Measurements from ENCODE around the gene GMPR2. TPM values are rescaled to one million over a fixed set of nuclear protein-coding genes. Genes with fewer than 3 reads are reported as not detected.
A peak's percentile ranks its signal among the peaks of the same experiment; 100 is the strongest.
"Not testable (repeated sequence)": the region's sequence is repeated elsewhere in the genome, so short reads cannot be mapped to it uniquely, and the experiment has no call there.

The GMPR2 gene
- total RNA-seq, 1 experiment from 2014 or later, result 81.6 TPM

GRCh38 chr14:24233538-24233866 lies 773 bp downstream of the GMPR2 start:
- peak overlapping the region; percentile 87 for H3K4me3 ChIP-seq (ENCODE audit: insufficient read depth, low read depth, low read length)
- DNase-seq, result no peak
- peaks cover 10% of the 10 kb centered on the region for H3K36me3 ChIP-seq (replicated peaks; ENCODE audit: control insufficient read depth, insufficient read depth, low read length)
- H3K27me3 ChIP-seq (ENCODE audit: control insufficient read depth, insufficient read depth, low read length), result no peaks in the 10 kb centered on the region

DNA sequence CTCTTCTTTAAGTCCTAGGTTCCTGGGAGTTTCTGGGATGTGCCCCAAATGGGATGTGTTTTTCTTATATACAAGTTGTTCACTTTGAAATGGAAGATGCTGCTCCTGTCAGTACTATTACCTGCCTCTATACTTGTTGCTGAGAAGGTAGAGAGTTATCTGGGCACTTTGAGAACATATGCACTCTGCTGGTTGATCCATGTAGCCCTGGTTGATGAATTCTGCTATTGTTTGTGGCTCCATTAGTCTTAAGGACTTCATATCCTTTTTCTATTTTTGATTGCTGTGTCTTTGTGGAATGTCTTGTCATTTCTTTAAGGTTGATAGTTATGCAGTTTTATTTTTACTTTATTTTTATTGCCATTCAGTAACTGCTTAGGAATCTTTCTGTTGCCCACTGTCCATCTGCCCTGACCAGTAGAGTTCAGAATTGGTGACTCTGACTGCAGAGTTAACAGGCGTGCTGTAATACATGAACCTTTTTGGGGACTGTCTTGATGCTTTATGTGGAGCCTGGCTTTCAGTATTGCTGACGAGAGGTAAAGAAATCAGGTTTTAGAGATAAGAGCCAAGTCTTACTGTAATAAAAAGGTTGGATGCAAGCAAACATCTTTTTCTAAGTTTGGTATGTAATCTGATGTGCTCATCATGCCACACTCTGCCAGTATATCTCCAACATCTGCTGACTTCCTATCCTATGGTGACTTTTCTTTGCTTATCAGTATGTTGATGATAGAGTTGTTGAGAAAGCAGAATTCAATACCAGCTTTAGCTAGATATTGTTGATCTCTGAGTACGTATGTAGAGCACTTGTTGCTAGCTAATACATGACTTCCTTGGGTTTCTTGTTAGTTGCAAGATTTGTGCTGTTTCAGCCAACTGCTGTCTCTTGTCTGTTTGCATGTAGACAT lies 1.6 kb downstream of the GMPR2 start:
- DNase-seq, result no peak
- Histone ChIP-seq H3K36me3 (replicated peaks; ENCODE audit: control insufficient read depth, insufficient read depth, low read length) (peaks cover 13% of the 10 kb centered on the region), H3K4me3 (ENCODE audit: insufficient read depth, low read depth, low read length) (no peak overlapping the region), H3K27me3 (ENCODE audit: control insufficient read depth, insufficient read depth, low read length) (no peaks in the 10 kb centered on the region)

- Histone ChIP-seq H3K27me3 (ENCODE audit: control insufficient read depth, insufficient read depth, low read length) (no peaks in the 10 kb centered on the region), H3K4me3 (ENCODE audit: insufficient read depth, low read depth, low read length) (no peak overlapping the region), H3K36me3 (replicated peaks; ENCODE audit: control insufficient read depth, insufficient read depth, low read length) (peaks cover 28% of the 10 kb centered on the region)
- no peak for DNase-seq
Measured at GRCh38 chr14:24235804-24236688, 3.3 kb downstream of the GMPR2 start.

DNA sequence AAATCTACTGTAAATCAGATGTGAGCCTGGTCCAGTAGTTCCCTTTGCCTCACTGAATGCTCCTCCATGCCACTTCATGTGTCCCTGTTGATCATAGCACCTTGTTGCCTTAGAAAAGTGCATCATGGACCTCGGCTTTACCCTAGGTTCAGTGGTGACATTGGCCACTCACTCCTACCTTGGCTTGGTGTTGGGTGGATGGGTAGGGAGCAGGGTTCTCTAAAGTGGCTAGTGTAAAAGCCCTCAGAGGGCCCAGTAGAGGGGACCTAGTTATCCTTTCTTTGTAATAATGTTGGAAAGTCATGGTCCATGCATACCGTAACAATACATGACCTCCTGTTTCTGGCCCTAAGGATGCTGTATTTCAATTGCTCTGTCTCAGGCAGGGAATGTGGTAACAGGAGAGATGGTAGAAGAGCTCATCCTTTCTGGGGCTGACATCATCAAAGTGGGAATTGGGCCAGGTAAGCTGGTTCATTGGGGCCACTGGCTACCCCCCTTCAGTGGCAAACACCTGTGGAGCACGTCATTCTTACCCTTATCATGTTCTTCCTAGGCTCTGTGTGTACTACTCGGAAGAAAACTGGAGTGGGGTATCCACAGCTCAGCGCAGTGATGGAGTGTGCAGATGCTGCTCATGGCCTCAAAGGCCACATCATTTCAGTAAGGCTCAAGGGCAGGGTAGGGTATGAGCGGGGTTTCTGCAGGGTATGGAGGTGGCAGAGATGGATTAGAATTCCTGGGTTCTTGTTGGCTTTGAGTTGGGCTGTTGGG lies 4.1 kb downstream of the GMPR2 start:
- Histone ChIP-seq H3K4me3 (ENCODE audit: insufficient read depth, low read depth, low read length) (no peak overlapping the region), H3K36me3 (replicated peaks; ENCODE audit: control insufficient read depth, insufficient read depth, low read length) (peaks cover 28% of the 10 kb centered on the region), H3K27me3 (ENCODE audit: control insufficient read depth, insufficient read depth, low read length) (no peaks in the 10 kb centered on the region)
- no peak for DNase-seq

DNA sequence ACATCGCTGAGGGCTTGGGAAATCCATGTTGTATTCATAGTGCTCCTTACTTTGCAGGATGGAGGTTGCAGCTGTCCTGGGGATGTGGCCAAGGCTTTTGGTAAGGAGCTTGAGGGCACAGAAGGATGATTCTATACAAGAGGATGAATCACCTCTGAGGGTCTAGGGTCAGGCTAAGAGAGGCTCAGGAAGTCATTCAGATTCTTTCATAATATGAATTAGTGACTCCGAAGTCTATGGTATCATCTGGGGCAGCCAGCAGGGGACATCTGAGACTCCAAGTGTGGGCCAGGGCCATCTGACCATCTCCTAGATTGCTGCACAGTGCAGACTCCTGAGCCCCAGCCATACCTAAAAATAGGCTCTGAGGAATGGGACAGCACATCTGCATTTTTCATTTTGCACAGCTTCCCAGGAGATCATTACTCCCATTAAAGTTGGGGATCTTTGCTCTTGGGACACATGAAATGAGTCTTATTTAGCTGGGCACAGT lies 4.8 kb downstream of the GMPR2 start:
- Histone ChIP-seq H3K27me3 (ENCODE audit: control insufficient read depth, insufficient read depth, low read length) (no peaks in the 10 kb centered on the region), H3K36me3 (replicated peaks; ENCODE audit: control insufficient read depth, insufficient read depth, low read length) (peaks cover 28% of the 10 kb centered on the region), H3K4me3 (ENCODE audit: insufficient read depth, low read depth, low read length) (no peak overlapping the region)
- DNase-seq, result no peak

GRCh38 chr14:24238123-24238522 lies 5.4 kb downstream of the GMPR2 start:
- Histone ChIP-seq H3K27me3 (ENCODE audit: control insufficient read depth, insufficient read depth, low read length) (no peaks in the 10 kb centered on the region), H3K36me3 (replicated peaks; ENCODE audit: control insufficient read depth, insufficient read depth, low read length) (peaks cover 28% of the 10 kb centered on the region), H3K4me3 (ENCODE audit: insufficient read depth, low read depth, low read length) (no peak overlapping the region)
- no peak for DNase-seq

DNA sequence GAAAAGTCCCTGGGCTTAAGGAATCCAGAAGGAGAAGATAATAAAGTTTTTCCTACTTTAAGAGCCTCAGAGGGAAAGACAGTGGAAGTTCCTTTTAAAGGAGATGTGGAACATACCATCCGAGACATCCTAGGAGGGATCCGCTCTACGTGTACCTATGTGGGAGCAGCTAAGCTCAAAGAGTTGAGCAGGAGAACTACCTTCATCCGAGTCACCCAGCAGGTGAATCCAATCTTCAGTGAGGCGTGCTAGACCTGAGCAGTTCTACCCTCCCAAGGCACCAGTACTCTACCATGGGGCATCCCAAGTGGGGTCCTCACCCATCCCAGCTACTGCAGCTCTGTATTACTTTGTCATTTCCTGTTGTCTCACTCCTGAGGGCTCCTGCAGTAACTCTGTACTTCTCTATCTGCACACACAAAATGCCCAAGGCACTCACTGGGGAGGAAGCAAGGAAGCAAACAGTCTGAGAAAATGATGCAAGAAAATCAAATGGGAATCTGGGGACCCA lies 5.9 kb downstream of the GMPR2 start:
- DNase-seq, result no peak
- H3K36me3 ChIP-seq (replicated peaks; ENCODE audit: control insufficient read depth, insufficient read depth, low read length), result peaks cover 28% of the 10 kb centered on the region
- no peak overlapping the region for H3K4me3 ChIP-seq (ENCODE audit: insufficient read depth, low read depth, low read length)
- H3K27me3 ChIP-seq (ENCODE audit: control insufficient read depth, insufficient read depth, low read length), result no peaks in the 10 kb centered on the region; the same call in 1 of the 2 replicates

GRCh38 chr14:24240110-24240918 lies 7.6 kb downstream of the GMPR2 start:
- H3K4me3 ChIP-seq (ENCODE audit: insufficient read depth, low read depth, low read length), result no peak overlapping the region
- peaks cover 28% of the 10 kb centered on the region for H3K36me3 ChIP-seq (replicated peaks; ENCODE audit: control insufficient read depth, insufficient read depth, low read length)
- no peaks in the 10 kb centered on the region; the same call in 1 of the 2 replicates for H3K27me3 ChIP-seq (ENCODE audit: control insufficient read depth, insufficient read depth, low read length)
- no peak for DNase-seq

GRCh38 chr14:24241829-24242443 lies 9.2 kb downstream of the GMPR2 start:
- Histone ChIP-seq H3K4me3 (ENCODE audit: insufficient read depth, low read depth, low read length) (peak overlapping the region; percentile 75), H3K27me3 (ENCODE audit: control insufficient read depth, insufficient read depth, low read length) (no peaks in the 10 kb centered on the region; the same call in 1 of the 2 replicates), H3K36me3 (replicated peaks; ENCODE audit: control insufficient read depth, insufficient read depth, low read length) (peaks cover 23% of the 10 kb centered on the region)
- peak; percentile 99 for DNase-seq

- peak; percentile 32 for DNase-seq
Measured at GRCh38 chr14:24243336-24243836, 10.7 kb downstream of the GMPR2 start.

DNA sequence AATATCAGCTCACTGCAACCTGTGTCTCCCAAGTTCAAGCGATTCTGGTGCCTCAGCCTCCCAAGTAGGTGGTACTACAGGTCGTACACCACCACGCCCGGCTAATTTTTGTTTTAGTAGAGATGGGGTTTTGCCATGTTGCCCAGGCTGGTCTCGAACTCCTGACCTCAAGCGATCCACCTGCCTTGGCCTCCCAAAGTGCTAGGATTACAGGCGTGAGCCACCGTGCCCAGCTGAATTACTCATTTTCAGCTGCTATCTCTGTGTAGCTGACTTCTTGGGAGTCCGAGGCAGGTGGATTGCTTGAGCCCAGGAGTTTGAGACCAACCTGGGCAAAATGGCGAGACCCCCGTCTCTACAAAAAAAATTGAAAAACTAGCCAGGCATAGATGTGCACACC lies 12.6 kb downstream of the GMPR2 start:
- not testable (repeated sequence) for DNase-seq; H3K36me3 ChIP-seq (replicated peaks; ENCODE audit: control insufficient read depth, insufficient read depth, low read length); H3K4me3 ChIP-seq (ENCODE audit: insufficient read depth, low read depth, low read length); H3K27me3 ChIP-seq (ENCODE audit: control insufficient read depth, insufficient read depth, low read length)

More at GRCh38 chr14:24243336-24243836, 10.7 kb downstream of the GMPR2 start:
- Histone ChIP-seq H3K27me3 (ENCODE audit: control insufficient read depth, insufficient read depth, low read length) (no peaks in the 10 kb centered on the region; the same call in 1 of the 2 replicates), H3K36me3 (replicated peaks; ENCODE audit: control insufficient read depth, insufficient read depth, low read length) (peaks cover 18% of the 10 kb centered on the region), H3K4me3 (ENCODE audit: insufficient read depth, low read depth, low read length) (peak overlapping the region; percentile 75)

GRCh38 chr14:24246765-24247212 lies 14.1 kb downstream of the GMPR2 start:
- H3K27me3 ChIP-seq (ENCODE audit: control insufficient read depth, insufficient read depth, low read length), result no peaks in the 10 kb centered on the region; the same call in 1 of the 2 replicates
- H3K36me3 ChIP-seq (replicated peaks; ENCODE audit: control insufficient read depth, insufficient read depth, low read length), result no peaks in the 10 kb centered on the region
- DNase-seq, result no peak
- no peak overlapping the region for H3K4me3 ChIP-seq (ENCODE audit: insufficient read depth, low read depth, low read length)

DNA sequence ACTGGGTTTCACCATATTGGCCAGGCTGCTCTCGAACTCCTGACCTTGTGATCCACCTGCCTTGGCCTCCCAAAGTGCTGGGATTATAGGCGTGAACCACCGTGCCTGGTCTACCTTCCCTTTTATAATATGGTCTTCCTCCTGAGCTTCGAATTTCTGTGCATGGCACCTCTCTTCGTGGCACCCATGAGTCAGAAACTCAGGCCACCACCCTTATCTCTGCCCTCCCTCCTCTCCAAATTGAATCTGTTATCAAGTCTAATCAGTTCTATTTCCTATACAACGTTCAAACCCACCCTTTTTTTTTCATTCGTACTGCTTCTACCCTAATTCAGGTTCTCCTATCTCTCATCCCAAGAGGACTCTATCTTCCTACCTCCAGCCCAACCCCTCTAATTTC lies 14.7 kb downstream of the GMPR2 start:
- no peak for DNase-seq
- no peaks in the 10 kb centered on the region; the same call in 1 of the 2 replicates for H3K27me3 ChIP-seq (ENCODE audit: control insufficient read depth, insufficient read depth, low read length)
- H3K36me3 ChIP-seq (replicated peaks; ENCODE audit: control insufficient read depth, insufficient read depth, low read length), result no peaks in the 10 kb centered on the region
- no peak overlapping the region for H3K4me3 ChIP-seq (ENCODE audit: insufficient read depth, low read depth, low read length)
